ENCODE measurements around the gene BARD1.
"Not testable (repeated sequence)": the region's sequence is repeated elsewhere in the genome, so short reads cannot be mapped to it uniquely, and the experiment has no call there.

Gene BARD1
- 8.2 to 16.3 reads per million in 2 experiments for total RNA-seq

DNA sequence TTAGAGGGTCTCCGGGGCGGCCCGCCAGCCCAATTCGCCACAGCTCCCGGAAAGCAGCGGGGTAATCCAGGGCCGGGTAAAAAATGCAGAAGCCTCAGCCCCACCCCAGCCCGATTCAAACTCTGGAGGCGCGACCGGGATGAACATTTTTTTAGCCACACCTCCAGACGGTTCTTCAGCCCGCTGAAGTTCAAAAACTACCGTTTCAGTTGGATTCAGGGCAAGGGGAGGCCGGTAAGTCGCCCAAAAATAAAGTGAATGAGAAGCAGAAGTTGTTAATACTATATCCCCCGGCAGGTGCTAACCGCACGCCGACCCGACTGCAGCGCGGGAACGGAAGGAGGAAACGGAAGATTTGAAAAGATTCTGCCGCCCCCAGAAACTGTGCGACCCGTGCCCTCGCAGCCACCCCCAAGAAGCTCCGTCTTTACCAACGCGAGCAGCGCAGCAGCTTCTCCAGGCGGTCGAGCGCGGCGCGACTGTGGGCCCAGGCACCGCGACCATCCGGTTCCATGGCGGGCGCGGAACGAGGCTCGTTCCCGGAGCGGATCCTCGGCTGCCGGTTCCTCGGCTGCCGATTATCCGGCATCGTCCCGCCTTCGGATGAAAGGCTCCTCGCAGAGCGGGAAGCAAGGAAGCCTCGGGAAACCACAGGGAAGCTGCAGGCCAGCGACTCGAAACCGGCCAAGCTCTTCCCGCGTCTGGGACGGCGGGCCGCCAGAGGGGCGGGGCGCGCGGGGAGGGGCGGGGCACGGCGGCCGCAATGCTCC lies at the start of gene BARD1:
Gene BARD1 (minus strand): TSS at position 703 of the 770 bp plus-strand sequence. CDS start 114 bp downstream, at position 589.
- DNase-seq (ENCODE audit: low read depth), result peak; percentile 18

- no peak for DNase-seq (ENCODE audit: low read depth)
Observed at GRCh38 chr2:214856137-214856536, 46.7 kb upstream of the BARD1 start.

GRCh38 chr2:214853906-214854305 lies 44.4 kb upstream of the BARD1 start:
- no peak for DNase-seq (ENCODE audit: low read depth)

- no peak for DNase-seq (ENCODE audit: low read depth)
Observed at GRCh38 chr2:214843823-214844222, 34.3 kb upstream of the BARD1 start.

- DNase-seq (ENCODE audit: low read depth), result no peak
Observed at GRCh38 chr2:214839464-214839863, 30.0 kb upstream of the BARD1 start.

DNA sequence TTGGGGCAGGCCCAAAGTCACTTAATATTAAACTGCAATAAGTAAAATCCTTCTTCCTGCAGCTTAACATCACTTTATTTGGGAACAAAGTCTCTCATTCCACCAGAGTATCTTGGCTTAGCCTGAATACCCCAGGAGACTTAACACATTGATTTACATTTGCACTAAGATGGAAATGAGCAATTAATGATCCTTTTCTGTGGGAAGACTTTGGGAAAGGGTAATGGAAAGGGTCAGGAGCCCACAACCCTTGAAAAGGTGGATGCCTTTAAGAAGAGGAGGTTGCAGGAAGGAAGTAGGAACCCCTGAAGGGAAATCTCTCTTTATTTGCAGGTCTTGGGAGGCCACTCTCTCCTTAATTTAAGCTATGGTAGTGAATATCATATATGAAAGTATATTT lies 28.0 kb upstream of the BARD1 start:
- DNase-seq (ENCODE audit: low read depth), result no peak

DNA sequence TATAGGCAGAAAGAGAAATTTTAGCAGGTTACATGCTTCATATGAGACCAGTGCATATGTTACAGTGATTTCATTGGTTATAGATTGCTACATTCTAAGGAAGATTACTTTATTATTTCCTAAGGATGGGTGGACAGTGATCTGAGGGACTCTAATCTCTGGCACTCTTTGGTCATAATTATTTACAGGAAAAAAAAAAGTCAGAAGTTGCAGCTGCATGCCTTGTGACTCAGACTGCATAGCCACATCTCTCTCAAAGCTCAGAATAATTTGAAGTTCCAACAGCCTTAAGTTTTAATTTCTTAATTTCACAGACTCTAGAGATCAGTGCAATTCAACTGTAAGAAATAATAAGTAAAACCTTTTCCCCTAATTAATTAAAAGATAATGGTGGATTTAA lies 27.1 kb upstream of the BARD1 start:
- no peak for DNase-seq (ENCODE audit: low read depth)

DNA sequence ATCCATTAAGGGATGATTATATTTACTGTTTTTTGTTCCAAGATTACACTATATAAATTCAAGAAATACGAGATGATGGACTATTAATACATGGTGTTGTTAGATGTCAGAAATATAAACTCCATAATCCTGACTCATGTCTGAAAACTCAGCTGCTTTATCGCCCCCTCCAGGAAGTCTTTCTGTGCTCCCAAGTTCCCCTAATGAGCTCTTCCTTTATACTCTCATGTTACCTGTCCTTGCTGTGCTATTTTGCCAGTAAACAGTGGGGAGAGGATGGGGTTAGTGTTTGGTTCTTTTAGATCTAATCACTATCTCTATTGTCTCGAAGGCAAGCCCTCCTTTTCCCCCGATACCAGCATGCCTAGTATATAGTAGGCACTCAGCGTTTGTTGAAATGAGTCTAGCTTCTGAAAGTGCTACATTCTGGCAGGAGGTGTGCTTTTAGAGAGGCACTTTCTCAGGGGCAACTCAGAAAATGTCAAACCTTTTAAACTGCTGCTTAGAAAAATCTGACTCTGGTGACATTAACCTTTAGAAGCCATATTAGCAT lies 21.4 kb upstream of the BARD1 start:
- no peak for DNase-seq (ENCODE audit: low read depth)

GRCh38 chr2:214816008-214816533 lies 6.6 kb upstream of the BARD1 start:
- no peak for DNase-seq (ENCODE audit: low read depth)

DNA sequence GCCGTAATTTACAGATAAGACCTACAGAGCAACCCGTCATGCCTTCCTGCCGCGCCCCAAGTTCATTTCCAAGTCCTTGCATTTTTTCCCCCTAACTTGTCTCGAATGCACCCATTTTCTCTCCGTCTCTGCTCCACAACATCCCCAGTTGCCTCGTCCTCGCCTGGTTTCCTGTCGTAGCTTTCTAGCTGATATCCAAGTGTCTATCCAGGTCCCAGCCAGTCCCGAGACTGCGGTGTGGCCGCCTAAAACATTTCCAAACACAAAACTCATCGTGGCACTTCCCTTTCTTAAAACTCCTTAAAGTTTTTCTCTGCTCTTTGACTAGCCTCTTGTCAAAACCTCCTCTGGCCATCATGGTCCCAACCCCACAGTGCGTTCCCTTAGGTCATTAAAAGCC lies 1.2 kb upstream of the BARD1 start:
- no peak for DNase-seq (ENCODE audit: low read depth)

GRCh38 chr2:214809751-214810564 lies 475 bp upstream of the BARD1 start:
- peak; percentile 85 for DNase-seq (ENCODE audit: low read depth)

- no peak for DNase-seq (ENCODE audit: low read depth)
Observed at GRCh38 chr2:214807653-214808052, 1.8 kb downstream of the BARD1 start.

- DNase-seq (ENCODE audit: low read depth), result no peak
Observed at GRCh38 chr2:214801768-214802397, 7.6 kb downstream of the BARD1 start.

GRCh38 chr2:214801068-214801467 lies 8.4 kb downstream of the BARD1 start:
- no peak for DNase-seq (ENCODE audit: low read depth)

GRCh38 chr2:214800180-214800579 lies 9.3 kb downstream of the BARD1 start:
- no peak for DNase-seq (ENCODE audit: low read depth)

- no peak for DNase-seq (ENCODE audit: low read depth)
Observed at GRCh38 chr2:214796911-214797310, 12.6 kb downstream of the BARD1 start.

DNA sequence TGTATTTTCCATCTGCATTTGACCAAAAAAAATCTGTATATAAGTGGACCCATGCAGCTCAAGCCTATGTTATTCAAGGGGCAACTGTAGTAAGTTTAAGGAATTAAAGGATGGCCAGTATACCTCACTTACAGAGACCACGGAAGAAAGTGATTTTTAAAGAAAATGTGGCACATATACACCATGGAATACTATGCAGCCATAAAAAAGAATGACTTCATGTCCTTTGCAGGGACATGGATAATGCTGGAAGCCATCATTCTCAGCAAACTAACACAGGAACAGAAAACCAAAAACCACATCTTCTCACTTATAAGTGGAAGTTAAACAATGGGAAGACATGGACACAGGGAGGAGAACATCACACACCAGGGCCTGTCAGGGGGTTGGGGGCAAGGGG lies 26.3 kb downstream of the BARD1 start:
- not testable (repeated sequence) for DNase-seq (ENCODE audit: low read depth)

DNA sequence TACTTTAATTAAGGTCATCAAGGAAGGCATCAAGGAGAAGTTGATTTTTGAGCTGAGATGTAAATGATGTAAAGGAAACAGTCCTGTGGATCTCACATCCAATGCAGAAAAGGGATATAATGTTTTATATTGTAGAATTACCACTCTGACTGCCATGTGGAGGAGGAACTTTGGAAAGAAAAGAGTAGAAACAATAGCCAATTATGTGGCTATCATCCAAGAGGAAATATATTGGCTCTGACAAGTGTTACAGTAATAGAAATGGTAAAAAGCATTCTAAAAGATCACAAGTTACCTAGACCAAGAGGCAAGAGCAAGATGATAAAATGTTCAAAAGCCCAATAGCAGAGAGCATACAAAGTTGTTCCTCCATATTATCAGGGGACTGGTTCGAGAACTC lies 26.8 kb downstream of the BARD1 start:
- no peak for DNase-seq (ENCODE audit: low read depth)

GRCh38 chr2:214781226-214781625 lies 28.3 kb downstream of the BARD1 start:
- no peak for DNase-seq (ENCODE audit: low read depth)

DNA sequence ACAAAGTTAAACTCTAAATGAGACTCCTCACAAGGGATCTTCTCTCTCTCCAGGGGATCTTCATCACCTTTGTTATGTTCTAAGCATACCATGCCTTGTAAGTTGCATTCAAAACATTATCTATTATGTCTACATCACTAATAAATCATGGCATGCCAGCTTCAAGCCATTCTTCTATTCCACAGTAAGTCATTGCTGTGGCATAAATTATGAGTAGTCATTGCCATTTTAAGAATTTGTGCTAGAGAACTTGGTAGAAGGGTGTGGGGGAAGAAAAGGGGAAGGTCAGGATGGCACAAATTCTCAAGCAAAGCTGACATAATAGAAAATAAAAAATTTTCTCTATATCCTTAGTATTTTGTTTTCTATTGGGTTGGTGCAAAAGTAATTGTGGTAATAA lies 33.5 kb downstream of the BARD1 start:
- no peak for DNase-seq (ENCODE audit: low read depth)

DNA sequence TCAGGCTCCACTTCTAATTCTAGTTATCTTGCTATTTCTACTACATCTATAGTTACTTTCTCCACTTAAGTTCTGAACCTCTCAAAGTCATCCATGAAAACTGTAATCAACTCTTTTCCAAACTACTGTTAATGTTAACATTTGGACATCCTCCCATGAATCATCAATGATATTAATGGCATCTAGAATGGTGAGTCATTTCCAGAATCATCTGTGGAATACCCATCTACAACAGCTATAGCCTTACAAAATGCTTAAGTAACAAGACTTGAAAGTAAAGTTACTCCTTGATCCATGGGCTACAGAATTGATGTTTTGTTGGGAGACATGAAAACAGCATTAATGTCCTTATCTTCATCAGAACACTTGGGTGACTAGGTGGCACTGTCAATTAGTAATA lies 35.4 kb downstream of the BARD1 start:
- DNase-seq (ENCODE audit: low read depth), result no peak

DNA sequence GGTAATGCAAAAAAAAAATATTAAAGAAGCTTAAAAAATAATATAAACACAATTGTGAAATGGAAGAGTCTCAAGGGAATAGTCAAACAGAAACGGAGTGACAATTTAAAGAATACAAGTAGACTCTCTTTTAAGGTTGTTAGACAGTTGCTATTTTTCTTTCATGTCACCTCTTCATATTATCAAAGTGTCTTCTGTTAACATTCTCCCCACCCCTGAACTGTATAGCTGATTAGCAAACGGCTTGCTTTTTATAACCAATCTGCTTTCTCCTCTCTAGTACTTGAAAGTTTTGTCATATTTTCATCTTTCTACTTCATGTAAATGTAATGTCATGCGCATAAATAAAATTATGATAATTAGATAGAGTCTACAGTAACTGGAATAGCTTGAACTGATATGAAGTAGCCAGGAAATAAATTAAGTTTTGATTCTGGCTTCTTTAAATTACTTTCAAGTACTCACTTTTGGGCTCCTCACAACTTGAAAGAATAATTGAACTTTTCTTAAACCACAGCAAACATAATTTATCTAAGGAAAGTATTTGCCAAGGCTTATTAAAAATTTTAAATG lies 37.0 kb downstream of the BARD1 start:
- DNase-seq (ENCODE audit: low read depth), result no peak
